WTC11 (cell line): ENCODE measurements around the gene SCAND1. TPM values are rescaled to one million over a fixed set of nuclear protein-coding genes. Genes with fewer than 3 reads are reported as not detected.

ENCODE experiments used
- ATAC-seq: fragments of 200-7000 bp; cut with Tn5 transposase; 2 replicates; pipeline ENCODE4 v1.10.0; 2021; ENCODE audit warnings: mild to moderate bottlenecking, moderate library complexity
- CTCF ChIA-PET: fragments of 300-600 bp; sonication (Branson Sonifier 250); formaldehyde crosslinking; loops from one replicate; lab custom pipeline; 2021; ENCODE audit warnings: antibody characterized with exemption; lab: Charles Lee
- POLR2A ChIA-PET: fragments of 350-600 bp; sonication (Branson Sonifier 250); formaldehyde crosslinking; loops from one replicate; lab custom pipeline; 2021; ENCODE audit warnings: antibody characterized with exemption; lab: Charles Lee
- DNase-seq: peaks from one replicate; pipeline ENCODE4 v3.0.0; 2021; ENCODE audit warnings: low spot score
- H3K27ac Mint-ChIP-seq: 2 replicates; pipeline ENCODE4 v1.8.0; 2021; ENCODE audit warnings: mixed read lengths
- H3K27me3 Mint-ChIP-seq: 2 replicates; pipeline ENCODE4 v1.8.0; 2021; ENCODE audit warnings: low read depth, mild to moderate bottlenecking, moderate library complexity, mixed read lengths
- H3K36me3 Mint-ChIP-seq: 2 replicates; pipeline ENCODE4 v1.8.0; 2021; ENCODE audit warnings: mixed read lengths
- H3K4me1 Mint-ChIP-seq: 2 replicates; pipeline ENCODE4 v1.8.0; 2022; ENCODE audit warnings: mixed read lengths
- H3K4me3 Mint-ChIP-seq: 2 replicates; pipeline ENCODE4 v1.8.0; 2021; ENCODE audit warnings: mild to moderate bottlenecking, moderate library complexity, mixed read lengths
- H3K9me3 Mint-ChIP-seq: 2 replicates; pipeline ENCODE4 v1.8.0; 2021; ENCODE audit warnings: mixed read lengths
- ATF6 ChIP-seq: sonication (generic); formaldehyde crosslinking; IDR thresholded peaks from 2 replicates; pipeline ENCODE4 v1.8.1; 2023; ENCODE audit warnings: mild to moderate bottlenecking, missing genetic modification reagents
- CDX4 ChIP-seq: fragments of 250-450 bp; sonication (Bioruptor Pico); IDR thresholded peaks from 2 replicates; pipeline ENCODE4 v1.9.0; 2021; ENCODE audit warnings: moderate library complexity, mild to moderate bottlenecking, inconsistent platforms, borderline replicate concordance
- CREB1 ChIP-seq: sonication (generic); formaldehyde crosslinking; IDR thresholded peaks from 2 replicates; pipeline ENCODE4 v1.8.0; 2023; ENCODE audit warnings: mild to moderate bottlenecking, missing genetic modification reagents
- HMGA2 ChIP-seq: fragments of 250-450 bp; sonication (Bioruptor Pico); IDR thresholded peaks from 2 replicates; pipeline ENCODE4 v1.4.0; 2021; ENCODE audit warnings: mild to moderate bottlenecking, moderate library complexity
- MLX ChIP-seq: sonication (generic); formaldehyde crosslinking; IDR thresholded peaks from 2 replicates; pipeline ENCODE4 v1.8.1; 2023; ENCODE audit warnings: mild to moderate bottlenecking, missing genetic modification reagents, moderate library complexity
- NR3C1 ChIP-seq: sonication (generic); formaldehyde crosslinking; conservative IDR thresholded peaks from 2 replicates; pipeline ENCODE4 v1.8.1; 2023; ENCODE audit warnings: low read depth, mild to moderate bottlenecking, missing genetic modification reagents
- OVOL2 ChIP-seq: fragments of 250-450 bp; sonication (Bioruptor Pico); IDR thresholded peaks from 2 replicates; pipeline ENCODE4 v1.9.0; 2021; ENCODE audit warnings: mild to moderate bottlenecking, borderline replicate concordance
- USF2 ChIP-seq: sonication (generic); formaldehyde crosslinking; IDR thresholded peaks from 2 replicates; pipeline ENCODE4 v1.8.1; 2023; ENCODE audit warnings: mild to moderate bottlenecking, missing genetic modification reagents, moderate library complexity
- ZBTB43 ChIP-seq: sonication (generic); formaldehyde crosslinking; IDR thresholded peaks from 2 replicates; pipeline ENCODE4 v1.8.1; 2023; ENCODE audit warnings: mild to moderate bottlenecking, missing genetic modification reagents
- ZNF138 ChIP-seq: sonication (generic); formaldehyde crosslinking; conservative IDR thresholded peaks from 2 replicates; pipeline ENCODE4 v1.8.1; 2022; ENCODE audit warnings: mild to moderate bottlenecking, moderate library complexity, missing genetic modification reagents
- ZNF263 ChIP-seq: sonication (generic); formaldehyde crosslinking; IDR thresholded peaks from 2 replicates; pipeline ENCODE4 v1.8.1; 2022; ENCODE audit warnings: low read depth, mild to moderate bottlenecking, moderate library complexity, missing genetic modification reagents
- ZSCAN18 ChIP-seq: fragments of 250-450 bp; sonication (Bioruptor Pico); IDR thresholded peaks from 2 replicates; pipeline ENCODE4 v2.1.2; 2022; ENCODE audit warnings: mild to moderate bottlenecking, moderate library complexity
- total RNA-seq: library from RNA; stranded (reverse); gene quantifications from 3 replicates; pipeline ENCODE4 v1.2.3, GENCODE V29; 2021

Gene SCAND1
- total RNA-seq, 1 experiment from 2014 or later = 103 TPM

GRCh38 chr20:35981969-35982368 is 27.7 kb upstream of the SCAND1 start (continued):
- TF ChIP-seq MLX (no peak), NR3C1 (CRISPR knock-in tag) (no peak), OVOL2 (CRISPR knock-in tag) (no peak), ZBTB43 (no peak), HMGA2 (CRISPR knock-in tag) (no peak)

GRCh38 chr20:35979544-35979943 is 25.2 kb upstream of the SCAND1 start:
- H3K36me3 Mint-ChIP-seq = no peaks in the 10 kb centered on the region
- H3K9me3 Mint-ChIP-seq = peaks cover 3% of the 10 kb centered on the region; the same call in 1 of the 2 replicates
- no peak overlapping the region for H3K27ac Mint-ChIP-seq
- DNase-seq (no peak), ATAC-seq (no peak)
- TF ChIP-seq ZNF138 (CRISPR knock-in tag) (no peak), ZNF263 (no peak), NR3C1 (CRISPR knock-in tag) (no peak)
- H3K4me3 Mint-ChIP-seq = no peak overlapping the region
- ChIA-PET POLR2A (no interaction called here), CTCF (interaction anchor here (1.2 to 6.5 kb wide), 3 partner anchors 12 to 223 kb away, joined by 6 to 74 read pairs (median 6); partner anchors contain the start of gene SCAND1)
- H3K4me1 Mint-ChIP-seq = peaks cover 3% of the 10 kb centered on the region; the same call in 1 of the 2 replicates
- H3K27me3 Mint-ChIP-seq = no peaks in the 10 kb centered on the region; the same call in none of the 2 replicates

GRCh38 chr20:35978041-35978513 is 23.8 kb upstream of the SCAND1 start:
- Mint-ChIP-seq H3K4me3 (no peak overlapping the region), H3K9me3 (peaks cover 3% of the 10 kb centered on the region; the same call in 1 of the 2 replicates), H3K36me3 (no peaks in the 10 kb centered on the region), H3K4me1 (no peaks in the 10 kb centered on the region), H3K27ac (no peak overlapping the region), H3K27me3 (no peaks in the 10 kb centered on the region; the same call in 1 of the 2 replicates)
- ChIA-PET POLR2A (interaction anchor here (0.7 to 1.5 kb wide), 2 partner anchors 23 to 524 kb away, joined by 3 to 5 read pairs; partner anchors contain the start of gene SCAND1), CTCF (interaction anchor here (1.2 to 3.4 kb wide), 6 partner anchors 10 to 225 kb away, joined by 3 to 20 read pairs (median 6); partner anchors contain the start of genes CNBD2 and SCAND1)
- DNase-seq (no peak), ATAC-seq (no peak)
- TF ChIP-seq ATF6 (no peak), ZNF138 (CRISPR knock-in tag) (no peak), USF2 (CRISPR knock-in tag) (no peak), CREB1 (CRISPR knock-in tag) (no peak), CDX4 (CRISPR knock-in tag) (no peak), ZSCAN18 (CRISPR knock-in tag) (no peak)
